H1 (cell line): ENCODE measurements around the gene LBR. TPM values are rescaled to one million over a fixed set of nuclear protein-coding genes. Genes with fewer than 3 reads are reported as not detected.

Experiments used
- CBX8 ChIP-seq: fragments of 300-800, 300-1000 bp; sonication (generic); IDR thresholded peaks from 2 replicates; pipeline ENCODE4 v1.7.1; 2016; ENCODE audit warnings: low read depth, low read length, borderline replicate concordance
- CHD1 ChIP-seq: IDR thresholded peaks from 2 replicates; pipeline ENCODE4 v1.6.1; 2012; ENCODE audit warnings: low read depth, low read length, improper control_type of control experiment
- KDM4A ChIP-seq: IDR thresholded peaks from one replicate; pipeline ENCODE4 v1.7.1; 2012; ENCODE audit warnings: low read depth, mild to moderate bottlenecking, moderate library complexity, low read length, inconsistent platforms; ENCODE audit not compliant: severe bottlenecking
- RNF2 ChIP-seq: fragments of 200-900, 300-1000 bp; sonication (generic); IDR thresholded peaks from 2 replicates; pipeline ENCODE4 v1.7.1; 2016; ENCODE audit warnings: borderline replicate concordance, low read depth, mild to moderate bottlenecking, antibody characterized with exemption, low read length; ENCODE audit not compliant: poor library complexity, severe bottlenecking; ENCODE audit errors: missing control alignments
- polyA plus RNA-seq, 7 experiments: library from polyadenylated mRNA; depleted of rRNA in 3 of 7; stranded (reverse) in 5 of 7; unstranded in 2 of 7; fragments of >200 nt in 5 of 7; fragments of 200-250 nt in 2 of 7; gene quantifications; 1 replicate in 5 of 7; 2 replicates in 1 of 7; 4 replicates in 1 of 7; pipeline versions ENCODE4 v1.2.1 to v1.2.3, GENCODE V29; 2011 to 2013; ENCODE audit warnings: missing spikeins in 2 of 7, mixed read lengths in 2 of 7
- total RNA-seq: library from RNA; stranded (reverse); fragmentation: NEBNext Ultra II Directional; extraction: Animal tissue kit (Norgen Biotek cat#: 25700); gene quantifications from 2 replicates; pipeline ENCODE4 v1.2.1, GENCODE V29; 2021
- TF ChIP-seq, protein P1 (sequence below): IDR thresholded peaks from 2 replicates; pipeline ENCODE4 v1.6.1; 2012; ENCODE audit warnings: low read length, inconsistent platforms
- TF ChIP-seq, protein P2 (sequence below): IDR thresholded peaks from 2 replicates; pipeline ENCODE4 v1.6.1; 2011; ENCODE audit warnings: low read depth, mild to moderate bottlenecking, low read length; ENCODE audit not compliant: insufficient read depth
- TF ChIP-seq, protein P3 (sequence below), 3 experiments: IDR thresholded peaks; 1 replicate in 2 of 3; 2 replicates in 1 of 3; pipeline versions ENCODE4 v1.5.1 to v1.6.1; 2011; ENCODE audit warnings: low read length in 3 of 3, mild to moderate bottlenecking in 3 of 3, inconsistent platforms in 2 of 3, low read depth in 1 of 3, moderate library complexity in 1 of 3; ENCODE audit not compliant: insufficient read depth in 1 of 3; ENCODE audit errors: control extremely low read depth in 1 of 3

Gene LBR
- total and polyA plus RNA-seq, 2 of the 8 experiments (the other 6 are each of a cell fraction or from before 2014, with no cell fraction given): 32.1 to 89.8 TPM

DNA sequence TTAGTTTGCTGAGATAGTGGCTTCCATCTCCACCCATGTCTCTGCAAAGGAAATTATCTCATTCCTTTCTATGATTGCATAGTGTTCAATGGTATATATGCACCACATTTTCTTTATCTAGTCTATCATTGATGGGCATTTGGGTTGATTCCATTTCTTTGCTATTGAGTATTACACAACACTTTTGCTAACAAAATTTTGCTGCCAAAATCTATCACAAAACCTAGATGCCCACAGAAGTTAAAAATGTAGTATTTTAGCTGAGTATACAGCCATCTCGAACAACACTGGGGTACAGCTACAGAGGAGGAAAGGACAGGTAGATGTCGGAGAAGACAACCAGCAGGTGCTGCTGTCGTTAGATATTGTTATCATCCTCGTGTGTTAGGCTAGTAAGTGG, 67.7 kb downstream of the LBR start (continued):
- TF ChIP-seq, protein P1, sequence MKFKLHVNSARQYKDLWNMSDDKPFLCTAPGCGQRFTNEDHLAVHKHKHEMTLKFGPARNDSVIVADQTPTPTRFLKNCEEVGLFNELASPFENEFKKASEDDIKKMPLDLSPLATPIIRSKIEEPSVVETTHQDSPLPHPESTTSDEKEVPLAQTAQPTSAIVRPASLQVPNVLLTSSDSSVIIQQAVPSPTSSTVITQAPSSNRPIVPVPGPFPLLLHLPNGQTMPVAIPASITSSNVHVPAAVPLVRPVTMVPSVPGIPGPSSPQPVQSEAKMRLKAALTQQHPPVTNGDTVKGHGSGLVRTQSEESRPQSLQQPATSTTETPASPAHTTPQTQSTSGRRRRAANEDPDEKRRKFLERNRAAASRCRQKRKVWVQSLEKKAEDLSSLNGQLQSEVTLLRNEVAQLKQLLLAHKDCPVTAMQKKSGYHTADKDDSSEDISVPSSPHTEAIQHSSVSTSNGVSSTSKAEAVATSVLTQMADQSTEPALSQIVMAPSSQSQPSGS: no peak
- TF ChIP-seq CHD1: no peak
- TF ChIP-seq, protein P2, sequence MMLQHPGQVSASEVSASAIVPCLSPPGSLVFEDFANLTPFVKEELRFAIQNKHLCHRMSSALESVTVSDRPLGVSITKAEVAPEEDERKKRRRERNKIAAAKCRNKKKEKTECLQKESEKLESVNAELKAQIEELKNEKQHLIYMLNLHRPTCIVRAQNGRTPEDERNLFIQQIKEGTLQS: no peak
- TF ChIP-seq KDM4A: no peak
- TF ChIP-seq, protein P3, sequence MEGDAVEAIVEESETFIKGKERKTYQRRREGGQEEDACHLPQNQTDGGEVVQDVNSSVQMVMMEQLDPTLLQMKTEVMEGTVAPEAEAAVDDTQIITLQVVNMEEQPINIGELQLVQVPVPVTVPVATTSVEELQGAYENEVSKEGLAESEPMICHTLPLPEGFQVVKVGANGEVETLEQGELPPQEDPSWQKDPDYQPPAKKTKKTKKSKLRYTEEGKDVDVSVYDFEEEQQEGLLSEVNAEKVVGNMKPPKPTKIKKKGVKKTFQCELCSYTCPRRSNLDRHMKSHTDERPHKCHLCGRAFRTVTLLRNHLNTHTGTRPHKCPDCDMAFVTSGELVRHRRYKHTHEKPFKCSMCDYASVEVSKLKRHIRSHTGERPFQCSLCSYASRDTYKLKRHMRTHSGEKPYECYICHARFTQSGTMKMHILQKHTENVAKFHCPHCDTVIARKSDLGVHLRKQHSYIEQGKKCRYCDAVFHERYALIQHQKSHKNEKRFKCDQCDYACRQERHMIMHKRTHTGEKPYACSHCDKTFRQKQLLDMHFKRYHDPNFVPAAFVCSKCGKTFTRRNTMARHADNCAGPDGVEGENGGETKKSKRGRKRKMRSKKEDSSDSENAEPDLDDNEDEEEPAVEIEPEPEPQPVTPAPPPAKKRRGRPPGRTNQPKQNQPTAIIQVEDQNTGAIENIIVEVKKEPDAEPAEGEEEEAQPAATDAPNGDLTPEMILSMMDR (IDR thresholded peaks at IDR 0.05; ENCODE audit: control extremely low read depth in 1 of 3, insufficient read depth in 1 of 3, low read depth in 1 of 3, low read length in 3 of 3): no peak
- TF ChIP-seq CBX8: no peak
- no peak for TF ChIP-seq RNF2
- TF ChIP-seq, all 59 proteins: peak for 0
